H1 (cell line): ENCODE results near the gene PTBP1. TPM values are rescaled to one million over a fixed set of nuclear protein-coding genes. Genes with fewer than 3 reads are reported as not detected.

Experiments used
- CTCF ChIA-PET: fragments of 300-600 bp; sonication (Branson Sonifier 250); formaldehyde crosslinking; loops from one replicate; lab custom pipeline; 2021; ENCODE audit not compliant: partially characterized antibody; lab: Charles Lee
- POLR2A ChIA-PET: fragments of 300-600 bp; sonication (Branson Sonifier 250); formaldehyde crosslinking; loops from one replicate; lab custom pipeline; 2021; ENCODE audit warnings: inconsistent platforms; ENCODE audit not compliant: partially characterized antibody; lab: Charles Lee
- DNase-seq, 2 experiments: peaks; one replicate each; pipeline versions ENCODE4 v3.0.0 to v3.0.0-alpha.2; 2010 to 2022; ENCODE audit warnings: low spot score in 2 of 2, low read depth in 1 of 2, mixed read lengths in 1 of 2
- FAIRE-seq: peaks from 2 replicates; lab custom pipeline; 2011; peaks lifted over from hg19 to GRCh38; lab: Jason Lieb, UNC
- H2AFZ ChIP-seq: 2 replicates; pipeline ENCODE4 v1.8.1; 2012; ENCODE audit warnings: low read length, inconsistent platforms
- H2AK5ac ChIP-seq: 2 replicates; pipeline ENCODE4 v1.6.1; 2013; ENCODE audit warnings: low read depth, low read length
- H2BK120ac ChIP-seq: replicated peaks from 2 replicates; pipeline ENCODE3; 2013; ENCODE audit warnings: low read depth, low read length, inconsistent platforms
- H2BK12ac ChIP-seq: 2 replicates; pipeline ENCODE4 v1.6.1; 2013; ENCODE audit warnings: low read depth, low read length
- H2BK15ac ChIP-seq: 2 replicates; pipeline ENCODE4 v1.6.1; 2013; ENCODE audit warnings: low read length
- H2BK20ac ChIP-seq: 2 replicates; pipeline ENCODE4 v1.6.1; 2013; ENCODE audit warnings: low read length
- H2BK5ac ChIP-seq: 2 replicates; pipeline ENCODE4 v1.6.1; 2013; ENCODE audit warnings: low read depth, low read length
- H3K14ac ChIP-seq: 2 replicates; pipeline ENCODE4 v1.6.1; 2013; ENCODE audit warnings: inconsistent platforms; ENCODE audit not compliant: insufficient read length
- H3K18ac ChIP-seq: 2 replicates; pipeline ENCODE4 v1.6.1; 2013; ENCODE audit warnings: low read length; ENCODE audit errors: extremely low read depth
- H3K23ac ChIP-seq: 2 replicates; pipeline ENCODE4 v1.6.1; 2013; ENCODE audit warnings: inconsistent platforms; ENCODE audit not compliant: insufficient read length
- H3K23me2 ChIP-seq: 2 replicates; pipeline ENCODE4 v1.6.1; 2013; ENCODE audit warnings: low read depth, low read length
- H3K27ac ChIP-seq: 2 replicates; pipeline ENCODE4 v1.6.1; 2011; ENCODE audit warnings: low read depth, low read length, inconsistent platforms
- H3K27me3 ChIP-seq, 4 experiments: replicated peaks in 1 of 4; 1 replicate in 1 of 4; 2 replicates in 3 of 4; pipeline versions ENCODE4 v1.6.1 to v1.8.1; 2011 to 2013; ENCODE audit warnings: low read length in 3 of 4, mild to moderate bottlenecking in 3 of 4, inconsistent platforms in 2 of 4, mixed read lengths in 2 of 4, moderate library complexity in 1 of 4; ENCODE audit not compliant: control insufficient read depth in 3 of 4, insufficient read depth in 3 of 4; ENCODE audit errors: extremely low read depth in 1 of 4
- H3K36me3 ChIP-seq, 4 experiments: 2 replicates each; pipeline versions ENCODE4 v1.6.1 to v1.8.1; 2011 to 2013; ENCODE audit warnings: mild to moderate bottlenecking in 4 of 4, low read length in 3 of 4, moderate library complexity in 2 of 4, control low read depth in 1 of 4, inconsistent platforms in 1 of 4; ENCODE audit not compliant: insufficient read depth in 4 of 4, control insufficient read depth in 2 of 4
- H3K4ac ChIP-seq: replicated peaks from 2 replicates; pipeline ENCODE3; 2013; ENCODE audit warnings: low read length, low read depth, mixed read lengths, inconsistent platforms; ENCODE audit not compliant: insufficient read length
- H3K4me1 ChIP-seq, 4 experiments: replicated peaks in 1 of 4; 1 replicate in 1 of 4; 2 replicates in 3 of 4; pipeline versions ENCODE4 v1.6.1 to v1.8.1; 2011 to 2013; ENCODE audit warnings: low read length in 3 of 4, inconsistent platforms in 2 of 4, mixed read lengths in 1 of 4; ENCODE audit not compliant: insufficient read depth in 4 of 4, control insufficient read depth in 3 of 4
- H3K4me2 ChIP-seq, 2 experiments: 2 replicates each; pipeline versions ENCODE4 v1.6.1 to v1.8.1; 2011 to 2013; ENCODE audit warnings: low read depth in 2 of 2, low read length in 2 of 2, control low read depth in 1 of 2, inconsistent platforms in 1 of 2, mild to moderate bottlenecking in 1 of 2; ENCODE audit not compliant: insufficient read depth in 1 of 2
- H3K4me3 ChIP-seq, 4 experiments: fragments of 200-600, 300-600 bp in 1 of 4; sonication (generic), shearing (Covaris generic), sonication (Bioruptor Twin) in 1 of 4; 2 replicates each; pipeline versions ENCODE4 v1.5.1 to v1.8.1; 2011 to 2016; ENCODE audit warnings: low read length in 4 of 4, low read depth in 3 of 4, control low read depth in 2 of 4, inconsistent platforms in 2 of 4, mild to moderate bottlenecking in 2 of 4, mixed read lengths in 1 of 4, moderate library complexity in 1 of 4; ENCODE audit not compliant: insufficient read depth in 2 of 4; ENCODE audit errors: extremely low read depth in 1 of 4
- H3K56ac ChIP-seq: replicated peaks from 2 replicates; pipeline ENCODE3; 2013; ENCODE audit warnings: low read depth, mild to moderate bottlenecking, mixed read lengths, low read length, inconsistent platforms; ENCODE audit not compliant: insufficient read length
- H3K79me1 ChIP-seq: 2 replicates; pipeline ENCODE4 v1.6.1; 2013; ENCODE audit warnings: low read depth, low read length, control low read depth
- H3K79me2 ChIP-seq, 2 experiments: 2 replicates each; pipeline versions ENCODE4 v1.6.1 to v1.8.1; 2012 to 2013; ENCODE audit warnings: low read length in 2 of 2, mild to moderate bottlenecking in 2 of 2, inconsistent platforms in 1 of 2; ENCODE audit not compliant: insufficient read depth in 2 of 2, control insufficient read depth in 1 of 2
- H3K9ac ChIP-seq, 4 experiments: replicated peaks in 1 of 4; 1 replicate in 1 of 4; 2 replicates in 3 of 4; pipeline versions ENCODE4 v1.6.1 to v1.8.1; 2011 to 2013; ENCODE audit warnings: low read depth in 3 of 4, low read length in 3 of 4, control low read depth in 2 of 4, mild to moderate bottlenecking in 2 of 4, moderate library complexity in 2 of 4, inconsistent platforms in 1 of 4; ENCODE audit errors: extremely low read depth in 1 of 4
- H3K9me3 ChIP-seq, 2 experiments: 2 replicates each; pipeline versions ENCODE4 v1.6.1 to v1.8.1; 2012 to 2013; ENCODE audit warnings: mild to moderate bottlenecking in 2 of 2, moderate library complexity in 2 of 2, control low read depth in 1 of 2, inconsistent platforms in 1 of 2, low read depth in 1 of 2, low read length in 1 of 2, mixed read lengths in 1 of 2; ENCODE audit not compliant: insufficient read depth in 2 of 2
- H4K20me1 ChIP-seq, 2 experiments: replicated peaks in 1 of 2; 2 replicates each; pipeline versions ENCODE3 to v1.8.1; 2011 to 2013; ENCODE audit warnings: inconsistent platforms in 2 of 2, low read length in 2 of 2, mild to moderate bottlenecking in 1 of 2; ENCODE audit not compliant: insufficient read depth in 2 of 2, control insufficient read depth in 1 of 2
- H4K5ac ChIP-seq: 2 replicates; pipeline ENCODE4 v1.6.1; 2013; ENCODE audit warnings: low read length, low read depth, mixed read lengths, inconsistent platforms; ENCODE audit not compliant: insufficient read length
- H4K8ac ChIP-seq: 2 replicates; pipeline ENCODE4 v1.8.0; 2013; ENCODE audit warnings: mild to moderate bottlenecking, moderate library complexity, low read length, inconsistent platforms; ENCODE audit not compliant: insufficient read depth; ENCODE audit errors: extremely low read depth
- H4K91ac ChIP-seq: replicated peaks from 2 replicates; pipeline ENCODE3; 2013; ENCODE audit warnings: low read length, mixed read lengths, inconsistent platforms; ENCODE audit not compliant: insufficient read length
- CBX5 ChIP-seq: fragments of 300-800, 300-1000 bp; sonication (generic); IDR thresholded peaks from 2 replicates; pipeline ENCODE4 v1.7.1; 2016; ENCODE audit warnings: antibody characterized with exemption, low read length, low read depth
- CTCF ChIP-seq, 3 experiments: IDR thresholded peaks; 1 replicate in 2 of 3; 2 replicates in 1 of 3; pipeline versions ENCODE4 v1.5.1 to v1.6.1; 2011; ENCODE audit warnings: low read length in 3 of 3, mild to moderate bottlenecking in 3 of 3, inconsistent platforms in 2 of 3, low read depth in 1 of 3, moderate library complexity in 1 of 3; ENCODE audit not compliant: insufficient read depth in 1 of 3; ENCODE audit errors: control extremely low read depth in 1 of 3
- PHF8 ChIP-seq: fragments of 200-600 bp; sonication (generic); conservative IDR thresholded peaks from 2 replicates; pipeline ENCODE4 v1.7.1; 2012; ENCODE audit warnings: low read depth, mild to moderate bottlenecking, inconsistent platforms, low read length, moderate library complexity
- TAF1 ChIP-seq: IDR thresholded peaks from 2 replicates; pipeline ENCODE4 v1.6.1; 2011; ENCODE audit warnings: mild to moderate bottlenecking, low read depth, low read length
- WGBS, 2 experiments: shearing (Covaris generic) in 1 of 2; methylation state at CpG; one replicate each; pipeline versions ENCODE4 v1.1.6 to v1.1.7; 2013 to 2015; ENCODE audit warnings: low lambda C conversion rate in 2 of 2, mixed read lengths in 2 of 2, inconsistent platforms in 1 of 2, low coverage in 1 of 2, missing lambda C conversion rate in 1 of 2; ENCODE audit not compliant: insufficient replicate concordance in 2 of 2, insufficient coverage in 1 of 2, insufficient read length in 1 of 2; ENCODE audit errors: extremely low coverage in 1 of 2, missing lambda C conversion rate in 1 of 2; 5-methylcytosine and 5-hydroxymethylcytosine counted together
- polyA plus RNA-seq, 7 experiments: library from polyadenylated mRNA; depleted of rRNA in 3 of 7; stranded (reverse) in 5 of 7; unstranded in 2 of 7; fragments of >200 nt in 5 of 7; fragments of 200-250 nt in 2 of 7; gene quantifications; 1 replicate in 5 of 7; 2 replicates in 1 of 7; 4 replicates in 1 of 7; pipeline versions ENCODE4 v1.2.1 to v1.2.3, GENCODE V29; 2011 to 2013; ENCODE audit warnings: missing spikeins in 2 of 7, mixed read lengths in 2 of 7
- total RNA-seq: library from RNA; stranded (reverse); fragmentation: NEBNext Ultra II Directional; extraction: Animal tissue kit (Norgen Biotek cat#: 25700); gene quantifications from 2 replicates; pipeline ENCODE4 v1.2.1, GENCODE V29; 2021

The PTBP1 gene
- total and polyA plus RNA-seq, 2 of the 8 experiments (the other 6 are each of a cell fraction or from before 2014, with no cell fraction given), result 528 to 888 TPM

GRCh38 chr19:821231-821824 is 24.1 kb downstream of the PTBP1 start:
- no peak overlapping the region for H2BK5ac ChIP-seq
- H3K4ac ChIP-seq, result no peak overlapping the region
- H3K9me3 ChIP-seq, result no peaks in the 10 kb centered on the region
- no peak overlapping the region for H3K23ac ChIP-seq
- TF ChIP-seq PHF8 (0 out of 2 replicates have a peak, but pooled peaks have one; percentile 36), TAF1 (0 out of 2 replicates have a peak, but pooled peaks have one; percentile 7), CTCF (IDR thresholded peaks at IDR 0.05; ENCODE audit: control extremely low read depth in 1 of 3, insufficient read depth in 1 of 3, low read depth in 1 of 3, low read length in 3 of 3) (peak in 1 of 3 experiments; percentile 1; a peak in 1 of 4 replicates), CBX5 (no peak)
- H2BK120ac ChIP-seq, result no peak overlapping the region
- H4K8ac ChIP-seq, result no peak overlapping the region; the same call in 1 of the 2 replicates
- POLR2A ChIA-PET, result interaction anchor here (1.3 to 12.0 kb wide), 3 partner anchors 9 to 30 kb away, joined by 3 to 277 read pairs (median 4); partner anchors contain the start of gene PTBP1
- peak in 1 of 2 experiments; percentile 75 for DNase-seq
- H3K4me3 ChIP-seq, result peak overlapping the region; percentile 49 to 95 (median 62)
- H3K79me2 ChIP-seq, result peaks cover 0 to 13% of the 10 kb centered on the region in 2 experiments; a peak in 1 of 4 replicates
- H4K20me1 ChIP-seq, result peaks cover 0 to 5% of the 10 kb centered on the region in 2 experiments
- CTCF ChIA-PET, result no interaction called here
- peak overlapping the region in 3 of 4 experiments; percentile 31 to 59 (median 50); a peak in 4 of 7 replicates for H3K9ac ChIP-seq
- H3K4me1 ChIP-seq, result peaks cover 0 to 7% (median 5%) of the 10 kb centered on the region in 4 experiments; a peak in 5 of 7 replicates
- peaks cover 5% of the 10 kb centered on the region; the same call in 1 of the 2 replicates for H3K79me1 ChIP-seq
- H3K27ac ChIP-seq, result no peak overlapping the region
- peaks cover 10% of the 10 kb centered on the region; the same call in 1 of the 2 replicates for H3K23me2 ChIP-seq
- no peak overlapping the region for H3K14ac ChIP-seq
- H2AFZ ChIP-seq, result no peak overlapping the region
- no peak overlapping the region for H2BK20ac ChIP-seq
- H2BK12ac ChIP-seq, result no peak overlapping the region
- no peak overlapping the region for H3K56ac ChIP-seq
- H3K4me2 ChIP-seq, result peak overlapping the region; percentile 29 to 57
- H4K91ac ChIP-seq, result peak overlapping the region; percentile 65
- H3K18ac ChIP-seq, result peak overlapping the region; percentile 90
- no peaks in the 10 kb centered on the region; a peak in 2 of 8 replicates for H3K36me3 ChIP-seq
- H4K5ac ChIP-seq, result peak overlapping the region; percentile 52
- no peak overlapping the region for H2AK5ac ChIP-seq
- no peak for FAIRE-seq
- WGBS, 2 experiments, result 13% methylated on average over 4 of the region's 64 CpGs; no CpG with 5 or more reads in 1 of the 2 experiments
- no peaks in the 10 kb centered on the region for H3K27me3 ChIP-seq
- H2BK15ac ChIP-seq, result no peak overlapping the region
